ENCODE measurements around the gene SLC25A24.

Gene SLC25A24

GRCh38 chr1:108084866-108085477 is 115.2 kb downstream of the SLC25A24 start:
- no peaks in the 10 kb centered on the region for H3K4me1 ChIP-seq (ENCODE audit: control insufficient read depth in 1 of 2, insufficient read depth in 2 of 2, low read length in 2 of 2)
- H3K4me3 ChIP-seq (ENCODE audit: low read depth in 1 of 2, low read length in 2 of 2) = no peak overlapping the region
- no peaks in the 10 kb centered on the region for H3K36me3 ChIP-seq (ENCODE audit: control insufficient read depth in 1 of 2, insufficient read depth in 2 of 2, low read length in 2 of 2)
- no peak overlapping the region for H3K27ac ChIP-seq (ENCODE audit: low read length)
- H3K27me3 ChIP-seq (ENCODE audit: low read depth, low read length) = no peaks in the 10 kb centered on the region
- no peaks in the 10 kb centered on the region for H3K9me3 ChIP-seq (ENCODE audit: control insufficient read depth in 1 of 2, low read length in 2 of 2)

Measured in muscle layer of duodenum (tissue), 2 donors.